Dendritic cell treated with granulocyte-macrophage colony-stimulating factor and Interleukin-4, amounts not matched to agents 40 ng/mL and 50 ng/mL, for 4 days (primary cell): ENCODE data around the gene LBHD1.

ENCODE experiments used
- H3K27ac Mint-ChIP-seq: one replicate; pipeline ENCODE4 v1.8.0; 2022; ENCODE audit warnings: mild to moderate bottlenecking, mixed read lengths
- H3K27me3 Mint-ChIP-seq: one replicate; pipeline ENCODE4 v1.8.0; 2022; ENCODE audit warnings: mild to moderate bottlenecking, mixed read lengths
- H3K36me3 Mint-ChIP-seq: one replicate; pipeline ENCODE4 v1.8.0; 2022; ENCODE audit warnings: low read depth, mixed read lengths
- H3K4me1 Mint-ChIP-seq: one replicate; pipeline ENCODE4 v1.8.0; 2022; ENCODE audit warnings: low read depth, mixed read lengths
- H3K4me3 Mint-ChIP-seq: one replicate; pipeline ENCODE4 v1.8.0; 2022; ENCODE audit warnings: mild to moderate bottlenecking, moderate library complexity, mixed read lengths
- H3K9me3 Mint-ChIP-seq: one replicate; pipeline ENCODE4 v1.8.0; 2022; ENCODE audit warnings: mixed read lengths
- intact Hi-C: fragments of 100-400 bp; cut with micrococcal nuclease; formaldehyde crosslinking; loops from one replicate; pipeline ENCODE4 v1.15.0; 2022

Gene LBHD1

GRCh38 chr11:62671608-62672389 is at the start of gene LBHD1, which contains the start of gene UQCC3:
TSS of gene LBHD1 (minus strand) at chr11:62672267. CDS start at chr11:62670031, 2,236 bp downstream.
TSS of gene UQCC3 (plus strand) at chr11:62671673. CDS start at chr11:62671746, 73 bp downstream.
- peaks cover 56% of the 10 kb centered on the region for H3K4me1 Mint-ChIP-seq
- no peaks in the 10 kb centered on the region for H3K27me3 Mint-ChIP-seq
- H3K4me3 Mint-ChIP-seq, result peak within 1 kb of the TSS; percentile 95
- H3K36me3 Mint-ChIP-seq, result peaks cover 81% of the 10 kb centered on the region
- intact Hi-C loops, result loop anchor here (5.0 kb wide), 1 partner anchor 79 kb away; the partner anchor contains the start of gene TUT1
- peak within 1 kb of the TSS; percentile 96 for H3K27ac Mint-ChIP-seq
- H3K9me3 Mint-ChIP-seq, result no peaks in the 10 kb centered on the region

- Mint-ChIP-seq H3K36me3 (peaks cover 100% of the 10 kb centered on the region), H3K9me3 (no peaks in the 10 kb centered on the region), H3K27ac (no peak overlapping the region), H3K4me3 (no peak overlapping the region), H3K27me3 (no peaks in the 10 kb centered on the region), H3K4me1 (peaks cover 44% of the 10 kb centered on the region)
- intact Hi-C loops, result no loop called here
These were observed 47.4 kb upstream of the LBHD1 start for GRCh38 chr11:62719302-62719978.

- intact Hi-C loops, result no loop called here
- Mint-ChIP-seq H3K27me3 (no peaks in the 10 kb centered on the region), H3K27ac (no peak overlapping the region), H3K36me3 (peaks cover 100% of the 10 kb centered on the region), H3K4me3 (no peak overlapping the region), H3K9me3 (no peaks in the 10 kb centered on the region), H3K4me1 (peaks cover 37% of the 10 kb centered on the region)
These were observed 44.7 kb upstream of the LBHD1 start for GRCh38 chr11:62716816-62717215.

- H3K36me3 Mint-ChIP-seq, result peaks cover 100% of the 10 kb centered on the region
- no peaks in the 10 kb centered on the region for H3K9me3 Mint-ChIP-seq
- H3K4me3 Mint-ChIP-seq, result no peak overlapping the region
- no peak overlapping the region for H3K27ac Mint-ChIP-seq
- H3K27me3 Mint-ChIP-seq, result no peaks in the 10 kb centered on the region
- intact Hi-C loops, result no loop called here
- peaks cover 37% of the 10 kb centered on the region for H3K4me1 Mint-ChIP-seq
These were observed 44.1 kb upstream of the LBHD1 start for GRCh38 chr11:62716206-62716605.

- Mint-ChIP-seq H3K36me3 (peaks cover 100% of the 10 kb centered on the region), H3K4me1 (peaks cover 37% of the 10 kb centered on the region), H3K4me3 (no peak overlapping the region), H3K27ac (peak overlapping the region; percentile 4), H3K27me3 (no peaks in the 10 kb centered on the region), H3K9me3 (no peaks in the 10 kb centered on the region)
- intact Hi-C loops, result no loop called here
These were observed 43.4 kb upstream of the LBHD1 start for GRCh38 chr11:62715150-62716130.

GRCh38 chr11:62713343-62713742 is 41.3 kb upstream of the LBHD1 start:
- peaks cover 97% of the 10 kb centered on the region for H3K36me3 Mint-ChIP-seq
- no peak overlapping the region for H3K4me3 Mint-ChIP-seq
- H3K9me3 Mint-ChIP-seq, result no peaks in the 10 kb centered on the region
- intact Hi-C loops, result no loop called here
- H3K4me1 Mint-ChIP-seq, result peaks cover 50% of the 10 kb centered on the region
- H3K27ac Mint-ChIP-seq, result no peak overlapping the region
- H3K27me3 Mint-ChIP-seq, result no peaks in the 10 kb centered on the region

- H3K27me3 Mint-ChIP-seq, result no peaks in the 10 kb centered on the region
- H3K36me3 Mint-ChIP-seq, result peaks cover 97% of the 10 kb centered on the region
- H3K4me3 Mint-ChIP-seq, result no peak overlapping the region
- H3K4me1 Mint-ChIP-seq, result peaks cover 51% of the 10 kb centered on the region
- no peaks in the 10 kb centered on the region for H3K9me3 Mint-ChIP-seq
- H3K27ac Mint-ChIP-seq, result no peak overlapping the region
- intact Hi-C loops, result no loop called here
These were observed 40.8 kb upstream of the LBHD1 start for GRCh38 chr11:62712861-62713260.

GRCh38 chr11:62712276-62712812 is 40.3 kb upstream of the LBHD1 start:
- intact Hi-C loops, result no loop called here
- Mint-ChIP-seq H3K4me3 (no peak overlapping the region), H3K27me3 (no peaks in the 10 kb centered on the region), H3K9me3 (no peaks in the 10 kb centered on the region), H3K27ac (no peak overlapping the region), H3K4me1 (peaks cover 54% of the 10 kb centered on the region), H3K36me3 (peaks cover 97% of the 10 kb centered on the region)

GRCh38 chr11:62710001-62710345 is 37.9 kb upstream of the LBHD1 start:
- no peaks in the 10 kb centered on the region for H3K27me3 Mint-ChIP-seq
- peaks cover 86% of the 10 kb centered on the region for H3K36me3 Mint-ChIP-seq

GRCh38 chr11:62709247-62710000 is 37.4 kb upstream of the LBHD1 start:
- peak overlapping the region; percentile 91 for H3K4me3 Mint-ChIP-seq
- no peaks in the 10 kb centered on the region for H3K27me3 Mint-ChIP-seq
- H3K36me3 Mint-ChIP-seq, result peaks cover 81% of the 10 kb centered on the region
- H3K4me1 Mint-ChIP-seq, result peaks cover 60% of the 10 kb centered on the region
- H3K9me3 Mint-ChIP-seq, result no peaks in the 10 kb centered on the region
- H3K27ac Mint-ChIP-seq, result peak overlapping the region; percentile 91
- intact Hi-C loops, result loop anchor here (1.0 to 5.0 kb wide), 2 partner anchors 18 to 117 kb away; partner anchors contain the start of genes HNRNPUL2 and TUT1

More at GRCh38 chr11:62710001-62710345, 37.9 kb upstream of the LBHD1 start:
- Mint-ChIP-seq H3K9me3 (no peaks in the 10 kb centered on the region), H3K4me1 (peaks cover 60% of the 10 kb centered on the region), H3K27ac (peak overlapping the region; percentile 91), H3K4me3 (peak overlapping the region; percentile 91)
- intact Hi-C loops, result no loop called here

GRCh38 chr11:62708793-62709192 is 36.7 kb upstream of the LBHD1 start:
- intact Hi-C loops, result loop anchor here (1.0 to 5.0 kb wide), 2 partner anchors 19 to 116 kb away; partner anchors contain the start of genes HNRNPUL2 and TUT1
- Mint-ChIP-seq H3K9me3 (no peaks in the 10 kb centered on the region), H3K4me1 (peaks cover 60% of the 10 kb centered on the region), H3K36me3 (peaks cover 74% of the 10 kb centered on the region), H3K27ac (peak overlapping the region; percentile 91), H3K27me3 (no peaks in the 10 kb centered on the region), H3K4me3 (peak overlapping the region; percentile 91)

- intact Hi-C loops, result loop anchor here (5.0 kb wide), 1 partner anchor 116 kb away; the partner anchor contains the start of gene TUT1
These were observed 36.3 kb upstream of the LBHD1 start for GRCh38 chr11:62708392-62708791.

More at GRCh38 chr11:62708392-62708791, 36.3 kb upstream of the LBHD1 start:
- Mint-ChIP-seq H3K27me3 (no peaks in the 10 kb centered on the region), H3K36me3 (peaks cover 70% of the 10 kb centered on the region), H3K4me1 (peaks cover 63% of the 10 kb centered on the region), H3K27ac (peak overlapping the region; percentile 91), H3K4me3 (peak overlapping the region; percentile 91), H3K9me3 (no peaks in the 10 kb centered on the region)
